GM15510 (cell line): ENCODE measurements around the gene SLC16A12.
A peak's percentile ranks its signal among the peaks of the same experiment; 100 is the strongest.

Experiments
- POLR2A ChIP-seq: IDR thresholded peaks from 3 replicates; pipeline ENCODE4 v1.6.1; 2011; ENCODE audit warnings: borderline replicate concordance; ENCODE audit not compliant: insufficient read length; ENCODE audit errors: extremely low read depth

SLC16A12 gene

GRCh38 chr10:89391907-89392756, 143.3 kb downstream of the SLC16A12 start, which contains the start of gene IFIT1:
TSS of gene IFIT1 (plus strand) at chr10:89392623. CDS start at chr10:89392713, 90 bp downstream.
- TF ChIP-seq POLR2A, result peak; percentile 62

GRCh38 chr10:89390476-89391225, 144.7 kb downstream of the SLC16A12 start:
- no peak for TF ChIP-seq POLR2A

- no peak for TF ChIP-seq POLR2A
Observed at GRCh38 chr10:89389254-89389653, 146.1 kb downstream of the SLC16A12 start.

GRCh38 chr10:89388806-89389205, 146.6 kb downstream of the SLC16A12 start:
- no peak for TF ChIP-seq POLR2A

GRCh38 chr10:89384474-89385340, 150.7 kb downstream of the SLC16A12 start:
- TF ChIP-seq POLR2A, result no peak

DNA sequence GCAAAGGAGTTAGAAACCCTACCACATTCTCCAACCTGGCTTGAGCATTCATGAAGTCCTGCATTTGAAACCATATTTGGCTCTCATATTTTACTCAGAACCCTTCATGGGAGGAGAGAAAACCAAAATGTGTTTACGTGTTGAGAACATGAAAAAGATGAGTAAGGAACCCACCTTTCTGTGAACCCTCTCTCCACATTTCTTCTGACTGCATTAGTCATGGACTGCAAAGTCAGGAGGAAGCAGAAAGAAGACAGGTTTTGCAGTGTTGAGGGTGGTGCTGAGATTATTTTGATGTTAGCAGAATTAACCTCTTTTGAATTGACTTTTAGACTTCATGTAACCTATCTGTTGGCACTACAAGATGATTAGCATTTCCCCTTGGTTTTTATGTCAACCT, 152.6 kb downstream of the SLC16A12 start:
- no peak for TF ChIP-seq POLR2A
